HepG2 (cell line): ENCODE measurements around the gene SBK3. TPM values are rescaled to one million over a fixed set of nuclear protein-coding genes. Genes with fewer than 3 reads are reported as not detected.
A peak's percentile ranks its signal among the peaks of the same experiment; 100 is the strongest.

Source experiments
- AKAP8 ChIP-seq: sonication (generic); formaldehyde crosslinking; IDR thresholded peaks from 2 replicates; pipeline ENCODE4 v1.5.1; 2020; ENCODE audit warnings: mild to moderate bottlenecking, missing genetic modification reagents
- BHLHE40 ChIP-seq: IDR thresholded peaks from 2 replicates; pipeline ENCODE4 v1.6.1; 2011; ENCODE audit warnings: low read length, improper control_type of control experiment
- BRCA1 ChIP-seq: sonication (generic); formaldehyde crosslinking; IDR thresholded peaks from 2 replicates; pipeline ENCODE4 v1.4.0; 2020; ENCODE audit warnings: missing genetic modification reagents
- CBX1 ChIP-seq: IDR thresholded peaks from one replicate; pipeline ENCODE4 v1.6.1; 2016; ENCODE audit warnings: antibody characterized with exemption, low read depth
- CBX2 ChIP-seq, 2 experiments: fragments of 200-600 bp in 1 of 2; sonication (generic); formaldehyde crosslinking in 1 of 2; IDR thresholded peaks; 2 replicates each; pipeline versions ENCODE4 v1.7.0 to v1.8.1; 2018 to 2022; ENCODE audit warnings: low read depth in 2 of 2, low read length in 1 of 2, mild to moderate bottlenecking in 1 of 2, missing genetic modification reagents in 1 of 2
- HNRNPH1 ChIP-seq: fragments of 200-400 bp; formaldehyde crosslinking; optimal IDR thresholded peaks from 2 replicates; pipeline ENCODE3; 2017; ENCODE audit warnings: mild to moderate bottlenecking, low read depth, low read length
- HOXA9 ChIP-seq: sonication (generic); formaldehyde crosslinking; IDR thresholded peaks from 2 replicates; pipeline ENCODE4 v1.8.1; 2022; ENCODE audit warnings: missing genetic modification reagents, mild to moderate bottlenecking, moderate library complexity, borderline replicate concordance
- ISL2 ChIP-seq: sonication (generic); formaldehyde crosslinking; IDR thresholded peaks from 2 replicates; pipeline ENCODE4 v1.5.0; 2020; ENCODE audit warnings: missing genetic modification reagents
- JUNB ChIP-seq: sonication (generic); formaldehyde crosslinking; IDR thresholded peaks from 2 replicates; pipeline ENCODE4 v1.8.0; 2022; ENCODE audit warnings: missing genetic modification reagents, mild to moderate bottlenecking, borderline replicate concordance
- NR2F6 ChIP-seq, 2 experiments: IDR thresholded peaks; 2 replicates each; pipeline ENCODE4 v1.6.1; 2016; ENCODE audit warnings: antibody characterized with exemption in 1 of 2, mild to moderate bottlenecking in 1 of 2
- POLR2AphosphoS5 ChIP-seq: IDR thresholded peaks from 2 replicates; pipeline ENCODE4 v1.6.1; 2012; ENCODE audit warnings: low read depth, low read length
- POLR2G ChIP-seq: fragments of 200-400 bp; formaldehyde crosslinking; IDR thresholded peaks from 2 replicates; pipeline ENCODE4 v1.6.1; 2018; ENCODE audit warnings: mild to moderate bottlenecking, low read depth, low read length, moderate library complexity
- RBAK ChIP-seq: sonication (generic); formaldehyde crosslinking; IDR thresholded peaks from 2 replicates; pipeline ENCODE4 v1.5.1; 2020; ENCODE audit warnings: mild to moderate bottlenecking, missing genetic modification reagents
- RBM22 ChIP-seq: fragments of 200-400 bp; formaldehyde crosslinking; optimal IDR thresholded peaks from 2 replicates; pipeline ENCODE3; 2017; ENCODE audit warnings: mild to moderate bottlenecking, low read length, moderate library complexity
- SALL1 ChIP-seq: sonication (generic); formaldehyde crosslinking; IDR thresholded peaks from 2 replicates; pipeline ENCODE4 v1.8.0; 2022; ENCODE audit warnings: mild to moderate bottlenecking, missing genetic modification reagents
- SRY ChIP-seq: sonication (generic); formaldehyde crosslinking; IDR thresholded peaks from 2 replicates; pipeline ENCODE4 v1.8.0; 2022; ENCODE audit warnings: mild to moderate bottlenecking, missing genetic modification reagents
- ZBED4 ChIP-seq: sonication (generic); formaldehyde crosslinking; IDR thresholded peaks from 2 replicates; pipeline ENCODE4 v1.4.0; 2020; ENCODE audit warnings: missing genetic modification reagents, borderline replicate concordance
- ZFP36L1 ChIP-seq: sonication (generic); formaldehyde crosslinking; IDR thresholded peaks from 2 replicates; pipeline ENCODE4 v1.8.0; 2022; ENCODE audit warnings: mild to moderate bottlenecking, missing genetic modification reagents, moderate library complexity
- ZKSCAN1 ChIP-seq: fragments of 150-350 bp; IDR thresholded peaks from 2 replicates; pipeline ENCODE4 v1.6.1; 2014; ENCODE audit warnings: low read length
- ZNF10 ChIP-seq: sonication (generic); formaldehyde crosslinking; IDR thresholded peaks from 2 replicates; pipeline ENCODE4 v1.4.0; 2020; ENCODE audit warnings: mild to moderate bottlenecking, low read depth, missing genetic modification reagents, borderline replicate concordance
- ZNF234 ChIP-seq: sonication (generic); formaldehyde crosslinking; conservative IDR thresholded peaks from 2 replicates; pipeline ENCODE4 v1.5.1; 2020; ENCODE audit warnings: mild to moderate bottlenecking, missing genetic modification reagents
- ZNF274 ChIP-seq: sonication (generic); formaldehyde crosslinking; IDR thresholded peaks from 2 replicates; pipeline ENCODE4 v1.5.1; 2020; ENCODE audit warnings: mild to moderate bottlenecking, missing genetic modification reagents
- ZNF326 ChIP-seq: sonication (generic); formaldehyde crosslinking; IDR thresholded peaks from 2 replicates; pipeline ENCODE4 v1.4.0; 2020; ENCODE audit warnings: missing genetic modification reagents, borderline replicate concordance
- ZNF343 ChIP-seq: sonication (generic); formaldehyde crosslinking; IDR thresholded peaks from 2 replicates; pipeline ENCODE4 v1.4.0; 2020; ENCODE audit warnings: mild to moderate bottlenecking, missing genetic modification reagents
- ZNF383 ChIP-seq: sonication (generic); formaldehyde crosslinking; IDR thresholded peaks from 2 replicates; pipeline ENCODE4 v1.4.0; 2020; ENCODE audit warnings: missing genetic modification reagents, mild to moderate bottlenecking, borderline replicate concordance
- ZNF672 ChIP-seq: sonication (generic); formaldehyde crosslinking; IDR thresholded peaks from 2 replicates; pipeline ENCODE4 v1.8.1; 2022; ENCODE audit warnings: missing genetic modification reagents
- ZNF674 ChIP-seq: sonication (generic); formaldehyde crosslinking; IDR thresholded peaks from 2 replicates; pipeline ENCODE4 v1.5.0; 2020; ENCODE audit warnings: low read depth, mild to moderate bottlenecking, missing genetic modification reagents
- ZNF703 ChIP-seq: sonication (generic); formaldehyde crosslinking; IDR thresholded peaks from 2 replicates; pipeline ENCODE4 v1.5.1; 2020; ENCODE audit warnings: missing genetic modification reagents, mild to moderate bottlenecking, moderate library complexity, borderline replicate concordance
- ZZZ3 ChIP-seq: sonication (generic); formaldehyde crosslinking; IDR thresholded peaks from 2 replicates; pipeline ENCODE4 v1.4.0; 2020; ENCODE audit warnings: missing genetic modification reagents, mild to moderate bottlenecking, borderline replicate concordance
- polyA plus RNA-seq, 8 experiments: library from polyadenylated mRNA; depleted of rRNA in 3 of 8; stranded (reverse) in 7 of 8; unstranded in 1 of 8; fragments of >200 nt; fragmentation: Illumina TruSeq in 4 of 8; extraction: Trizol in 4 of 8; gene quantifications; 2 replicates each; pipeline versions ENCODE4 v1.2.1 to v1.2.3, GENCODE V29; 2011 to 2016; ENCODE audit warnings: low read depth in 4 of 8, missing spikeins in 1 of 8, mixed read lengths in 1 of 8; ENCODE audit not compliant: insufficient read depth in 1 of 8
- total RNA-seq, 5 experiments: library from RNA; depleted of rRNA; stranded (reverse); fragments of >200 nt; fragmentation: Illumina TruSeq; extraction: Trizol; gene quantifications; 2 replicates each; pipeline ENCODE4 v1.2.3, GENCODE V29; 2016; ENCODE audit warnings: low read depth in 1 of 5

Gene SBK3
- total and polyA plus RNA-seq, 2 of the 13 experiments (the other 11 are each of a cell fraction or from before 2014, with no cell fraction given), result 0.66 to 0.77 TPM

DNA sequence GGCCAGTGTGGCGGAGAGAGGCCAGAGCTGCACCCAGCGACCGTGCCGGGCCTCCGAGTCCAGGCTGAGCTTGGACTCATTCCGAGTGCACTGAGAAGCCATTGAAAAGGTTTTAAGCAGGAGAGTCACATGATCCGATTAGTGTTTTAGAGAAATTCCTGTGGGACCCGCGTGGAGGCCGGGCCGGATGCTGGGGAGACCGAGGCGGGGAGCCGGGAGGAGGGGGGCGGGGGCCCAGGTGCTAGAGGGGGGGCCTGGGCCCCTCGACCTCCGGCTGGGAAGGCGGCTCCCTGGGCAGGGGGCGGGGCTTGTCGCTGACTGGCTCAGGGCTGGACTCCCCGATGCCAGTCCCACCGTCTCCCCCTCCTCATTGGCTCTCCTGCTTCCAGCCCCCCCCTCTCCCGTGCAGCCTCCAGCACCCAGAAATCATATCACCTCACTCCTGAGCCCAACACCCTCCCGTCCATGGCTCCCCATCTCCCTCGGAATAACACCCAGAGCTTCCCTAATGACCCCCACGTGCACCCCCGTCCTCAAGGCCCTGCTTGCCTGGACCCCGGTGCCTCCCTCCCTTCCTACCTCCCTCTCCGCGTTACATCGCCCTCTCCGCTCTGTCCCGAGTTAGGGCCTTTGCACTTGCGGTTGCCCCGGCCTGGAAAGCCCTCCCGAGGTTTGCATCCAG, 40.5 kb upstream of the SBK3 start (continued):
- no peak for TF ChIP-seq CBX2 (IDR thresholded peaks at IDR 0.05; ENCODE audit: low read depth, low read length)
- TF ChIP-seq CBX2 (CRISPR knock-in tag; IDR thresholded peaks at IDR 0.05; ENCODE audit: low read depth), result no peak
- TF ChIP-seq SALL1 (CRISPR knock-in tag), result 0 out of 2 replicates have a peak, but pooled peaks have one; percentile 31
- TF ChIP-seq JUNB, result no peak
- TF ChIP-seq CBX1, result no peak
- TF ChIP-seq ZNF234 (CRISPR knock-in tag), result no peak
- TF ChIP-seq ZNF10 (CRISPR knock-in tag), result no peak
- no peak for TF ChIP-seq NR2F6 (IDR thresholded peaks at IDR 0.05)
- no peak for TF ChIP-seq NR2F6 (CRISPR knock-in tag; IDR thresholded peaks at IDR 0.05)
- no peak for TF ChIP-seq BHLHE40
- no peak for TF ChIP-seq ZNF674 (CRISPR knock-in tag)
- TF ChIP-seq AKAP8, result 0 out of 2 replicates have a peak, but pooled peaks have one; percentile 67
- TF ChIP-seq HNRNPH1, result no peak
- TF ChIP-seq ZNF326 (CRISPR knock-in tag), result no peak
- TF ChIP-seq ZBED4 (CRISPR knock-in tag), result no peak
- TF ChIP-seq RBM22, result no peak
- no peak for TF ChIP-seq ZKSCAN1
- TF ChIP-seq POLR2AphosphoS5, result peak; percentile 43; the same call in 1 of the 2 replicates
- no peak for TF ChIP-seq SRY (CRISPR knock-in tag)
- no peak for TF ChIP-seq ZNF383 (CRISPR knock-in tag)
- TF ChIP-seq ZNF274 (CRISPR knock-in tag), result 0 out of 2 replicates have a peak, but pooled peaks have one; percentile 19
- no peak for TF ChIP-seq ZNF703 (CRISPR knock-in tag)
- no peak for TF ChIP-seq POLR2G
- TF ChIP-seq HOXA9 (CRISPR knock-in tag), result no peak
- TF ChIP-seq ISL2 (CRISPR knock-in tag), result no peak
- TF ChIP-seq ZNF672 (CRISPR knock-in tag), result no peak
- no peak for TF ChIP-seq ZZZ3 (CRISPR knock-in tag)
- TF ChIP-seq RBAK (CRISPR knock-in tag), result no peak
- TF ChIP-seq ZFP36L1 (CRISPR knock-in tag), result no peak
- TF ChIP-seq ZNF343 (CRISPR knock-in tag), result no peak
- TF ChIP-seq BRCA1, result no peak
